Measurements from ENCODE around the gene TMEM239.

Gene TMEM239

GRCh38 chr20:2814076-2814475 lies 2.1 kb upstream of the TMEM239 start:
- ATAC-seq: peak; percentile 16

GRCh38 chr20:2814587-2815051 lies 1.5 kb upstream of the TMEM239 start, which contains the start of gene C20orf141:
TSS of gene C20orf141 (plus strand) at chr20:2814987. CDS start at chr20:2815185, 198 bp downstream.
- peak; percentile 93 for ATAC-seq
- TF ChIP-seq ISL1 (CRISPR knock-in tag; IDR thresholded peaks at IDR 0.05) (0 out of 2 replicates have a peak, but pooled peaks have one; percentile 9), ZFP3 (CRISPR knock-in tag; IDR thresholded peaks at IDR 0.05) (0 out of 2 replicates have a peak, but pooled peaks have one; percentile 64), BACH2 (CRISPR knock-in tag; IDR thresholded peaks at IDR 0.05; ENCODE audit: borderline replicate concordance) (no peak)

More at GRCh38 chr20:2814076-2814475, 2.1 kb upstream of the TMEM239 start:
- TF ChIP-seq CSDC2 (CRISPR knock-in tag; IDR thresholded peaks at IDR 0.05) (no peak), ZFP30 (CRISPR knock-in tag; IDR thresholded peaks at IDR 0.05) (no peak), CSRNP3 (CRISPR knock-in tag; IDR thresholded peaks at IDR 0.05) (no peak), ESRRG (CRISPR knock-in tag; IDR thresholded peaks at IDR 0.05) (no peak), TSHZ2 (CRISPR knock-in tag; IDR thresholded peaks at IDR 0.05) (no peak), PATZ1 (CRISPR knock-in tag; IDR thresholded peaks at IDR 0.05; ENCODE audit: borderline replicate concordance) (no peak), TCF4 (CRISPR knock-in tag; IDR thresholded peaks at IDR 0.05; ENCODE audit: borderline replicate concordance) (no peak), ZFP3 (CRISPR knock-in tag; IDR thresholded peaks at IDR 0.05) (no peak), ZNF565 (CRISPR knock-in tag; conservative IDR thresholded peaks at IDR 0.05; ENCODE audit: low read depth) (no peak), POU6F1 (CRISPR knock-in tag; IDR thresholded peaks at IDR 0.05; ENCODE audit: borderline replicate concordance, low read depth) (no peak), BACH2 (CRISPR knock-in tag; IDR thresholded peaks at IDR 0.05; ENCODE audit: borderline replicate concordance) (no peak), RARB (CRISPR knock-in tag; IDR thresholded peaks at IDR 0.05) (no peak)

- TF ChIP-seq ARNTL (CRISPR knock-in tag; IDR thresholded peaks at IDR 0.05; ENCODE audit: borderline replicate concordance, low read depth) (no peak), ZC3H10 (CRISPR knock-in tag; IDR thresholded peaks at IDR 0.05) (no peak), CSDC2 (CRISPR knock-in tag; IDR thresholded peaks at IDR 0.05) (no peak), ZNF8 (CRISPR knock-in tag; IDR thresholded peaks at IDR 0.05) (no peak)
- peak; percentile 4; the same call in 2 of the 3 replicates for ATAC-seq
Observed at GRCh38 chr20:2815242-2815900, 793 bp upstream of the TMEM239 start.

- TF ChIP-seq PPARA (CRISPR knock-in tag; IDR thresholded peaks at IDR 0.05; ENCODE audit: borderline replicate concordance): no peak
- no peak for TF ChIP-seq BACH2 (CRISPR knock-in tag; IDR thresholded peaks at IDR 0.05; ENCODE audit: borderline replicate concordance)
- TF ChIP-seq ZFP3 (CRISPR knock-in tag; IDR thresholded peaks at IDR 0.05): no peak
- TF ChIP-seq CSDC2 (CRISPR knock-in tag; IDR thresholded peaks at IDR 0.05): no peak
- TF ChIP-seq OSR1 (CRISPR knock-in tag; IDR thresholded peaks at IDR 0.05): no peak
- no peak for TF ChIP-seq TCF4 (CRISPR knock-in tag; IDR thresholded peaks at IDR 0.05; ENCODE audit: borderline replicate concordance)
- no peak for TF ChIP-seq ZC3H10 (CRISPR knock-in tag; IDR thresholded peaks at IDR 0.05)
- no peak for TF ChIP-seq CREB5 (CRISPR knock-in tag; IDR thresholded peaks at IDR 0.05; ENCODE audit: low read depth)
- TF ChIP-seq ESRRG (CRISPR knock-in tag; IDR thresholded peaks at IDR 0.05): no peak
- no peak for TF ChIP-seq TSHZ2 (CRISPR knock-in tag; IDR thresholded peaks at IDR 0.05)
- TF ChIP-seq RARB (CRISPR knock-in tag; IDR thresholded peaks at IDR 0.05): no peak
Observed at GRCh38 chr20:2816583-2817340, 598 bp downstream of the TMEM239 start.

More at GRCh38 chr20:2816583-2817340, 598 bp downstream of the TMEM239 start:
- ATAC-seq: no peak
